NCI-H510A treated with DMSO at 0.1 percent for 48 hours (cell line): ENCODE results near the gene BNIP1.

ENCODE experiments used
- DNase-seq: peaks from one replicate; lab custom pipeline; 2025; lab: John Stamatoyannopoulos, UW

The BNIP1 gene

GRCh38 chr5:173211284-173211683, 67.0 kb downstream of the BNIP1 start:
- DNase-seq = no peak

GRCh38 chr5:173213236-173213933, 69.1 kb downstream of the BNIP1 start:
- DNase-seq = no peak
